NCI-H2171 (cell line): ENCODE data around the gene PDCD11.
A peak's percentile ranks its signal among the peaks of the same experiment; 100 is the strongest.
"Not testable (repeated sequence)": the region's sequence is repeated elsewhere in the genome, so short reads cannot be mapped to it uniquely, and the experiment has no call there.

Experiments
- DNase-seq: peaks from one replicate; lab custom pipeline; 2025; lab: John Stamatoyannopoulos, UW

PDCD11 gene

GRCh38 chr10:103416436-103417147 is 20.2 kb downstream of the PDCD11 start:
- peak; percentile 18 for DNase-seq

GRCh38 chr10:103417148-103417469 is 20.7 kb downstream of the PDCD11 start:
- DNase-seq = not testable (repeated sequence)

DNA sequence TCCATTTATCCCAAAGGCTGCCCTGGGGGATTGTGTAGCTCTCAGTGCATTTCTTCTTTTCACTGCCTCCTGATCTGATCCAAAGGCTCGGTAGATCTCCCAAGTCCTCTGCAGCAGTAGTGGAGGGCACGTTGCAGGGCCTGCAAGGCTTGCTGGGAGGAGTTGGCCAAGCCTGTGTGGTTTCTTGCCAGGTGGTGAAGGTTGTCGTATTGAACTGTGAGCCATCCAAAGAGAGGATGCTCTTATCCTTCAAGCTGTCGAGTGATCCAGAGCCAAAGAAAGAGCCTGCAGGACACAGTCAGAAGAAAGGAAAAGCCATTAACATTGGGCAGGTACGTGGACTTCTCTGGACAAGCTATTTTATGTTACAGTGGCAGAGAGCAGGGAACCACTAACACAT is 21.2 kb downstream of the PDCD11 start:
- no peak for DNase-seq

DNA sequence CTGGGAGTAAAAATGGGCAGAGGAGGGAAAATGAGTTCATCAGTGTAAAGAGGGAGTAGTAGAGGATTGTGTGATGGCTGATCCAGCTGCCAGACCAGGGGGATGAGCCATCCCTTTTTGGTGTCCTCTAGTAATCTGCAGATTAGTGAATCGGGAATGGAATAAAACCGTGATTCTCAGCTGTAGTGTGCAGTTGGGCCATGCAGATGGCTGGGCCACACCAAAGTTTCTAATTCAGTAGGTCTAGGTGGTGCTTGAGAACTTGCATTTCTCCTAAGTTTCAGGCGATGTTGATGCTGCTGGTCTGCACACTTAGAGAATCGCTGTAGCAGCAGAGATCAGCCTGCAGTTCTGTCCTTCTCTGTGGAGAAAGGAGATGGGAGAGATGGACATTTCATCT is 22.7 kb downstream of the PDCD11 start:
- DNase-seq = no peak

- DNase-seq = no peak
Observed at GRCh38 chr10:103423748-103424147, 27.3 kb downstream of the PDCD11 start.

DNA sequence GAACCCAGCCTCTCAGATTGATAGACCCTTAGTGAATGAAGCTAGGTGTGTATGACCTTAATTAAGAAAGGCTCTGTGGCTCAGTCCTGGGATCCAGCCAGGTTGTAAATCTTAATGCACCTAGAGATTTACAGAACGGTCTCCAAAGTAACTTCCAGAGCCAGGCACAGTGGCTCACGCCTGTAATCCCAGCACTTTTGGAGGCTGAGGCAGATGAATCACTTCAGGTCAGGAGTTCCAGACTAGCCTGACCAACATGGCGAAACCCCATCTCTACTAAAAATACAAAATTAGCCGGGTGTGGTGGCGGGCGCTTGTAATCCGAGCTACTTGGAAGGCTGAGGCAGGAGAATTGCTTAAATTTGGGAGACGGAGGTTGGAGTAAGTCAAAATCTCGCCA is 31.4 kb downstream of the PDCD11 start:
- DNase-seq = no peak

DNA sequence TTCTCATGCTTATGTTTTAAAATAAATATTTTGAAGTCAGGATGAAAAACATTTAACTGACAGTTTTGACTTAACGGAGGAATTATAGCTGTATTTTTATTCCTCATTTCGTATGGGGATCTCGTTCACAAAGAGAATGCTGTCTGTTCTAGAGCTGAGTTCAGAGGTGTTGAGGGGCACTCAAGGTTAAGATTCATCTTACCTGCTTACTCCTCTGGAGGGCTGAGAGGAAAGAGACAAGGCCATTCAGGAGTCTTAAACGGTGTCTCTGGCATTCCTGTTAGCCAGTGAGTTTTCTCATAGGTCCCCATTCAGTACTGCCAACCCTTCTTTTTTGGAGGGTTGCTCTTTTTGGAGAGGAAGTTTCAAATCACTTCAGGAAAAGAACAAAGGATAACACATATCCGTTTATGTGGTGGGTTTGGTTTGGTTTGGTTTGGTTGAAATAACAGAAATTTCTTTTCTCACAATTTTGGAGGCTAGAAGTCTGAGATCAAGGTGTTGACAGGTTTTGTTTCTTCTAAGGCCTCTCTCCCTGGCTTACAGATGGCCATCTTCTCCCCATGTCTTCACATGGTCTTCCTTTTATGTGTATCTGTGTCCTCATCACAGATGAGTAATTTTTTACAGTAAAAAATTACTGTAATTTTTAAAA is 32.7 kb downstream of the PDCD11 start:
- DNase-seq = no peak

GRCh38 chr10:103429647-103430046 is 33.2 kb downstream of the PDCD11 start:
- DNase-seq = no peak

DNA sequence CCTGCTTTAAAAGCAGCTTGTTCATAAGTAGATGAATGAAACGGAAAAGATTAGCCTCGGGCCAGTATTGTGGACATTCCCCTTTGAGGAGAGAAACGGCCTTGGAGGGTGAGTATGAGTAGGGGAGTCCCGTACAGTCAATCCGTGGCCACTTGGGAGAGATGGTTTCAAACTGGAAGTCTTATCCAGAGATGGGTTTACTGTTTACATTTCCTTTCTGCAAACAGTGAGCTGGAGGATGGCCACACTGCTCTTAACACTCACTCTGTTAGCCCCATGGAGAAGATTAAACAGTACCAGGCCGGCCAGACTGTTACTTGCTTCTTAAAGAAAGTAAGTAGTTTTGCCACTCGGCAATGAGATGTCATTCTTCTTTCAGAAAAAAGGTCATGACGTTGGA is 35.5 kb downstream of the PDCD11 start:
- DNase-seq = no peak

- DNase-seq = no peak
Observed at GRCh38 chr10:103433858-103434257, 37.4 kb downstream of the PDCD11 start.

DNA sequence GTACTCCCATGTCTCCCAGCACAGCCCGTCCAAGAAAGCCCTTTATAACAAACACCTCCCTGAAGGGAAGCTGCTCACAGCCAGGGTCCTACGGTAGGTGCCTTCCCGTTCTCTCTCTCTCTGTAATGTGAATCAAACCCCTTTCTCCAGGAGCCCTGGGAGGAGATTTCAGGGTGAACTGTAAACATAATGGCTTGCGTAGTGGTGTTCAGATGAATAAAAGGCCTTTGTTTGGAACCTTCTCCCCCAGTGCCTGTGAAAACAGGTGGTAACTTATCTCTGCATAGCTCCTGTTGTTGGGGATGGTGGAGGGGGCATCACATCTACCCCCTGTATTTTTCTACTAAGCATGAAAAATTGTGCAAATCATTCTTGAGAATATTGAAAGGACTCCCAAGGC is 43.4 kb downstream of the PDCD11 start:
- no peak for DNase-seq

DNA sequence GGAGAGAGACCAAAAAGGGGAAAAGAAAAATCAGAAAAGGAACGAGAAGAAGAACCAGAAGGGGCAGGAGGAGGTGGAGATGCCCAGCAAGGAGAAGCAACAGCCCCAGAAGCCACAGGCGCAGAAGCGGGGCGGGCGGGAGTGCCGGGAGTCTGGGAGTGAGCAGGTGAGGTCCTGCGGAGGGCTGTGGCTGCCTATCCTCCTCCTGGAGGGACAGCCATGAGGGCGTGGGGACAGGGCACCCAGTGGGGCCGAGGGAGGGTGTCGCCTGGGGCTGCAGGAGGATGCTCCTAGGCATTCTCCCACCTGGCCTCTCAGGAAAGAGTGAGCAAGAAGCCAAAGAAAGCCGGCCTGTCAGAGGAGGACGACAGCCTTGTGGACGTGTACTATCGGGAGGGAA is 44.0 kb downstream of the PDCD11 start:
- no peak for DNase-seq

DNA sequence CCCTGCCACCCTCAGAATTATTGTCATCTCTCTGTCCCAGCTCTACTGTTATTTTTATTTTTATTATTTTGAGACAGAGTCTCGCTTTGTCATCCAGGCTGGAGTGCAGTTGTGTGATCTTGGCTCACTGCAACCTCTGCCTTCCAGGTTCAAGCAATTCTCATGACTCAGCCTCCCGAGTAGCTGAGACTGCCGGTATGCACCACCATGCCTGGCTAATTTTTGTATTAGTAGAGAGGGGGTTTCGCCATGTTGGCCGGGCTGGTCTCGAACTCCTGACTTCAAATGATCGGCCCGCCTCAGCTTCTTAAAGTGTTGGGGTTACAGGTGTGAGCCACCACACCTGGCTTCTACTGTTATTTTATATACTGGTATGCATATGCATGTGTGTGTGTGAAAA is 44.8 kb downstream of the PDCD11 start:
- DNase-seq = no peak

DNA sequence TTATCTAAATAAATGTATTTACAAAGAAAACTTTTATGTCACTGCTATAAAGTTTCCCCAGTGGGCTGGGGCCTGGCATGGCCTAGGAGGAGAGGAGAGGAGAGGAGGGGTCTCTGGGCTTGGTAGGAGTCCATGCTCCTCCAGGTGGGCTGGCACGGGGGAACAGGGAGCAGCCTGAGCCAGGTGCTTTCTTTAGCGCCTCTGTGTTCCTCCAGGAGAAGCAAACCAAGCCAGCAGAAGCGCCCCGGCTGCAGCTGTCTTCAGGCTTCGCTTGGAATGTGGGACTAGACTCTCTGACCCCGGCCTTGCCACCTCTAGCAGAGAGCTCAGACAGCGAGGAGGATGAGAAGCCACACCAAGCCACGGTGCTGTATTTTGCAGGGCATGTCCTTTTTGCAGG is 45.2 kb downstream of the PDCD11 start:
- no peak for DNase-seq

DNA sequence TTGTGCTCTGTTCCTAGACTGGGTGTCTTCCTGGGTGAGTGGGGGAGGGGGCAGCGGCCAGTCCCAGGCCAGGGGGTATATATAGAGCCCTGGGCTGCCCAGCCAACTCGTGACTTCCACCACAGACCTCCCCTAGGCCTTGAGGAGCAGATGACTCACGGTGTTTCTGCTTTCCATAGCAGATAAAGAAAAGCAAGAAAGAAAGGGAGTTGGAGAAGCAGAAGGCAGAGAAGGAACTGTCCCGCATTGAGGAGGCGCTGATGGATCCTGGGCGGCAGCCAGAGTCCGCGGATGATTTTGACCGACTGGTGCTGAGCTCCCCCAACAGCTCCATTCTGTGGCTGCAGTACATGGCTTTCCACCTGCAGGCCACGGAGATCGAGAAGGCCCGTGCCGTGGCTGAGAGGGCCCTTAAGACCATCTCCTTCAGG is 45.6 kb downstream of the PDCD11 start:
- DNase-seq = no peak

GRCh38 chr10:103443475-103444185 is 47.2 kb downstream of the PDCD11 start:
- DNase-seq = no peak

GRCh38 chr10:103444478-103444877 is 48.1 kb downstream of the PDCD11 start:
- DNase-seq = no peak

DNA sequence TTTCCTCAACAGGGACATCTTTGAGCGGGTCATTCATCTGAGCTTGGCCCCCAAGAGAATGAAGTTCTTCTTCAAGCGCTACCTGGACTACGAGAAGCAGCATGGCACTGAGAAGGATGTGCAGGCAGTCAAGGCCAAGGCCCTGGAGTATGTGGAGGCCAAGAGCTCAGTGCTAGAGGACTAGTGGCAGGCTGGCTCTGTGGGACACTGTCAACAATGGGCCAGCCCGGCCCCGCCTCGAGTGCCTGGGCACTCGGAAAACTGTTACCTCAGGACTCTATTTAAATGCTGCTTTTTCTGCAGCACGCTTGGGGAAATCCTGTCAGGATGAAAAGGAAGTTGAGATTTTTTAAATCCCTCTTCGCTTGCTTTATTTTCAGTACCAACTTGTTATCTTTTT is 48.9 kb downstream of the PDCD11 start:
- no peak for DNase-seq

DNA sequence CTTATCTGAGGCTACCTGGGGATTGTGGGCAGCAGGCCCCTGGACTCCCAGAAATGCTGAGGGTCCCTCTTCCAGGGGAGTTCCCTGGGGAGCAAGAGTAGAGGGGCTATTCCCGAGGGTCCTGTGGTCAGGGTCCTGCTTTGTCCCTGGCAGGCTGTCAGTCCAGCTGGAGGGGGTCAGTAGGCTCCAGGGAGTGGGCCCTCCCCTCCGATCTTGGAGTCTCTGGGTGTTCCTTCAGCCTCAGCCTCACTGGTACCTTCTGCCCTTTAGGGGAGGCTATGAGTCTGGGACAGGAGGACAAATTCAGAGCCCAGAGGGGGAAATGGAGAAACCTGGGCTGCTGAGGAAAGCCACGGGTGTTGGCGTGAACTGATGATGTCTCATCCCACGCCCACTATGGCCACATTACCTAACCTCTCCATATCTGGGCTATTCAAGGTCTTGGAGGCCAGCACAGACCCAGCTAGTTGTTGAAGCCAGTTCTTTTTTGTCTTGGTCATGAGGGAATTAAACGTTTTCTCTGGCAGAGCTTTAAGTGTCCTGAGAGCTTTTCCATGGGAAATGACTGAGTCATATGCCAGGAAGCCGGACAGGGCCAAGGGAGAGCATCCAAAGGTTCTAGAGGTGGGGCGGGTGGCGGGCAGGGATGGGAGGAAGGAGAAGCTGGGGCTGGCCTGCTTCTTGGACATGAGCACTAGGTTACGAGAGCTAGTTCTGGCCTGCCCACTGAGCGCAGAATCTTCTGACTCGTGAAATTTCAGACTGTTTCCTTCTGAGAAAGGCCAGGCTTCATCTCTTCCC is 49.5 kb downstream of the PDCD11 start:
- no peak for DNase-seq

DNA sequence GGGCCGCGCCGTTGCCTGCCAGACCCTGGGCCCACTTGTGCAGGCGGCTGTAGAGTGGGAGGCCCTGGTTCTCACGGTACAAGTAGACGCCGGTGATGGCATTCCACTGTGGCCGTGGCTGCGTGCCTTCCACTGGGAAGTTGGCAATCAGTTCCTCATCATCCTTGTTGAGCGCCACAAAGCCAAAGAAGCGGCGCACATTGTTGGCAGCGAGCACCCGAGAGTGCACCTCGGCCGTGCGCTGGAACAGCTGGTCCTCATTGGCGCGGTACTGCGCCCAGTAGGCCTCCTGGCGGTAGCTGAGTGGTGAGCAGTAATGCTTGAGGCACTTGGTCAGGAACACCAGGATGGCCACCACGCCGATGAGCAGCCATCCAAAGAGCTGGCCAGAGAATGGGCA is 50.8 kb downstream of the PDCD11 start:
- DNase-seq = no peak

GRCh38 chr10:103448746-103449145 is 52.3 kb downstream of the PDCD11 start:
- no peak for DNase-seq
